ENCODE data around the gene LTK. TPM values are rescaled to one million over a fixed set of nuclear protein-coding genes. Genes with fewer than 3 reads are reported as not detected.

Gene LTK
- total and polyA plus RNA-seq, 3 donors from 2014 or later: 2.9 to 4.2 (median 3.7) TPM

- intact Hi-C loops (cut with DNase I; ENCODE audit: low total_unique reads): no loop called here
- Histone ChIP-seq H3K9me3 (no peaks in the 10 kb centered on the region), H3K27me3 (no peaks in the 10 kb centered on the region), H3K4me1 (no peaks in the 10 kb centered on the region), H3K4me3 (no peak overlapping the region), H3K36me3 (ENCODE audit: low read depth, missing control alignments) (no peaks in the 10 kb centered on the region), H3K27ac (no peak overlapping the region)
- WGBS, 2 donors: 89 to 92% methylated on average over 9 of the region's 9 CpGs
- no peak for TF ChIP-seq POLR2A (IDR thresholded peaks at IDR 0.05)
- TF ChIP-seq CTCF (IDR thresholded peaks at IDR 0.05): no peak
- no peak for DNase-seq
Observed at GRCh38 chr15:41464889-41465580, 48.6 kb downstream of the LTK start.

GRCh38 chr15:41462084-41462795 is 51.4 kb downstream of the LTK start:
- Histone ChIP-seq H3K27me3 (no peaks in the 10 kb centered on the region), H3K36me3 (ENCODE audit: low read depth, missing control alignments) (no peaks in the 10 kb centered on the region), H3K9me3 (no peaks in the 10 kb centered on the region), H3K27ac (no peak overlapping the region), H3K4me3 (no peak overlapping the region), H3K4me1 (no peaks in the 10 kb centered on the region)
- TF ChIP-seq CTCF (IDR thresholded peaks at IDR 0.05) (no peak), POLR2A (IDR thresholded peaks at IDR 0.05) (no peak)
- WGBS, 2 donors: 80 to 84% methylated on average over 4 of the region's 4 CpGs
- DNase-seq: no peak
- intact Hi-C loops (cut with DNase I; ENCODE audit: low total_unique reads): no loop called here

Other genes with a start within 250 kb of the LTK start
- 10 to 100 TPM; 21.2 to 22.1 TPM for gene OIP5, start 181.2 kb downstream of the LTK start, total RNA-seq
- 44.8 TPM for gene OIP5, start 181.2 kb downstream of the LTK start, polyA plus RNA-seq (ENCODE audit: insufficient read depth, low read depth, low replicate concordance)
- 10 to 100 TPM; 19.5 to 20.2 TPM for gene NUSAP1, start 180.9 kb downstream of the LTK start, total RNA-seq
- gene NUSAP1, start 180.9 kb downstream of the LTK start, polyA plus RNA-seq (ENCODE audit: insufficient read depth, low read depth, low replicate concordance): 40.2 TPM
- 10 to 100 TPM; 23.4 to 25.0 TPM for gene NDUFAF1, start 111.3 kb downstream of the LTK start, total RNA-seq
- 49.7 TPM for gene NDUFAF1, start 111.3 kb downstream of the LTK start, polyA plus RNA-seq (ENCODE audit: insufficient read depth, low read depth, low replicate concordance)
- 10 to 100 TPM; 56.9 to 82.7 TPM for gene RTF1, start 96.7 kb downstream of the LTK start, total RNA-seq
- 27.8 TPM for gene RTF1, start 96.7 kb downstream of the LTK start, polyA plus RNA-seq (ENCODE audit: insufficient read depth, low read depth, low replicate concordance)
- gene ITPKA, start 20.0 kb downstream of the LTK start, total RNA-seq: 10 to 100 TPM; 16.7 to 21.3 TPM
- 12.1 TPM for gene ITPKA, start 20.0 kb downstream of the LTK start, polyA plus RNA-seq (ENCODE audit: insufficient read depth, low read depth, low replicate concordance)
- 10 to 100 TPM; 49.4 to 70.9 TPM for gene RPAP1, start 30.4 kb upstream of the LTK start, total RNA-seq
- gene RPAP1, start 30.4 kb upstream of the LTK start, polyA plus RNA-seq (ENCODE audit: insufficient read depth, low read depth, low replicate concordance): 36.3 TPM
- 100 to 1,000 TPM; 107 to 156 TPM for gene TYRO3, start 45.4 kb upstream of the LTK start, total RNA-seq
- 99.0 TPM for gene TYRO3, start 45.4 kb upstream of the LTK start, polyA plus RNA-seq (ENCODE audit: insufficient read depth, low read depth, low replicate concordance)
- gene MGA, start 146.6 kb upstream of the LTK start, total RNA-seq: 10 to 100 TPM; 78.1 to 90.2 TPM
- 20.3 TPM for gene MGA, start 146.6 kb upstream of the LTK start, polyA plus RNA-seq (ENCODE audit: insufficient read depth, low read depth, low replicate concordance)